CD4-positive, alpha-beta T cell treated with Interleukin-15 for 1 hour (primary cell): Measurements from ENCODE around the gene VPS39.

Source experiments
- DNase-seq: peaks from one replicate; pipeline ENCODE4 v3.0.0-alpha.2; 2020

VPS39 gene

DNA sequence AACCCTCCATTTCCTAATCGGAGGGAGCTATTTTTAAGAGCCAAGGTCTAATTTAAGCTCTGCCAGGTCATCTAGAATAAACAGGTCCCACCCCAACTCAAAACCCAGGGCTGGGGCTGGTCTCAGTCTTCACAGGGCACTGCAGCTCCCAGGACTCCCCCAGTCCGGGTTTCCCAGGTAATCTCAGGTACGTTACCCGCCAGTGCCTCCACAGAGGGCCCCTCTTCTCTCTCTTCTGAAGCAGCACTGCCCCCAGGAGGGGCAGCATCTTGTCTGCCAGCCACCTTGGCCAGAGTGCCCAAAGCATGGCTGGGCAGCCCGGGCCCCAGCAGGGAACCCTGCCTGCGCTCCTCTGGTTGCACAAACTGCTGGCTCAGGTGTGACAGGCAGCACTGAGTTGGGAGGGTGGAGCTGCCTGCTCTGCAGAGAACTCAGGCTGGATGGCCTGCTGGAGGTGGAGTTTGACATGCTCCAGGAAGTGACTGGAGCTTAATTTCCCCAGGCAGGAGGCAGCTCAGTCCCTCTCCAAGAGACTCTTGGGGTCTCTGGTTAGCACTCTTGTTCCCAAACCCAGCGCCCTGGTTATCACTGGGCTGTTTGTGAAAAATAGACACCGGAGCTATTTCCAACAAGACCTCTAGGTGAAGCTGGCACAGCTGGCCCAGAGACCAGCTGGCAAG lies 51.7 kb downstream of the VPS39 start, which contains the start of gene PLA2G4F:
PLA2G4F (minus strand) TSS at position 394 of the 680 bp plus-strand sequence; CDS start at position 307, 87 bp downstream.
- DNase-seq = no peak

DNA sequence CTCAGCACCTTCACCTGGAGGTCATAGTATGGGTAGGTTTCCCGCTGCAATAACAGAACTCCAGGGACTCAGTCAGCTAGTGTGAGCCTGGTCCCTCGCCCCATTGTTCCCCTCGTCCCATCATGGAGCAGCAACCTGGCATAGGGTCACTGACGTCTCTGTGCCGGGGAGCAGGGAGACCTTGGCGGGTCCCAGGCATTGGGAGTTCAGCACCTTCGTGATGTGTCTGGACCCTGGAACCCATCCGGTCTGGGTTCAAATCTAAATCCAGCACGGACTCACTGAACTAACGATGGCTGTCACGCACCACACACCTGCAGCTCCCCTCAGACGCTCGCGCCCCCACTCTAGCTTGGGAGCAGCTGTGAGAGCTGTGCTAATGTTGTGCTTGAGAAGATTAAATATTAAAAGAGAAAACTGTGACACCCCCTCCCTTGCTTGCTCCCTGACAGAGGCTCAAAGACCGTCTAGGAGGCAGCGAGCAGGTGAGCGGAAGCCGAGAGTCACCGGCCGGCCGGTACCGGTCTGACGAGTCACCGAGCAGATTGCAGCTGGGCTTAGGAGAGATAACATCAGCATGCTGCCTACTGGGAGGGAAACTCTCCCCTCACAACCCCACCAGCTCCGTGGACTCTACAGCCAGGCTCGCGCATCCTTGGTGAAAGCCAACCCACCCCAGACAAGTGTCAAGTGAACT lies 52.4 kb downstream of the VPS39 start:
- no peak for DNase-seq

DNA sequence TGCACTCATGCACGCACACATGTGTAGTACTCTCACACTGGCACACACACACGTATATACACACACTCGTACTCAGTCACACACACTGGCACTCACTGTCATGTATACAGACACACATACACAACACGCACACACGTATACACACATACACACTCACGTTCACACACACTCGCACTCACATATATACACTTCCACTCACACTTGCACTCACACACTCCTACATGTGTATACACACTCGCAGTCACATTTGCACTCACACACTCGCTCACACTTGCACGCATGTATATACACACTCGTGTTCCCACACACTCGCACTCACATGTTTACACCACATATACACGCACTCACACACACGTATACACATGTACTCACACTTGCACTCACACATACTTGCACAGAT lies 53.1 kb downstream of the VPS39 start:
- DNase-seq = no peak

DNA sequence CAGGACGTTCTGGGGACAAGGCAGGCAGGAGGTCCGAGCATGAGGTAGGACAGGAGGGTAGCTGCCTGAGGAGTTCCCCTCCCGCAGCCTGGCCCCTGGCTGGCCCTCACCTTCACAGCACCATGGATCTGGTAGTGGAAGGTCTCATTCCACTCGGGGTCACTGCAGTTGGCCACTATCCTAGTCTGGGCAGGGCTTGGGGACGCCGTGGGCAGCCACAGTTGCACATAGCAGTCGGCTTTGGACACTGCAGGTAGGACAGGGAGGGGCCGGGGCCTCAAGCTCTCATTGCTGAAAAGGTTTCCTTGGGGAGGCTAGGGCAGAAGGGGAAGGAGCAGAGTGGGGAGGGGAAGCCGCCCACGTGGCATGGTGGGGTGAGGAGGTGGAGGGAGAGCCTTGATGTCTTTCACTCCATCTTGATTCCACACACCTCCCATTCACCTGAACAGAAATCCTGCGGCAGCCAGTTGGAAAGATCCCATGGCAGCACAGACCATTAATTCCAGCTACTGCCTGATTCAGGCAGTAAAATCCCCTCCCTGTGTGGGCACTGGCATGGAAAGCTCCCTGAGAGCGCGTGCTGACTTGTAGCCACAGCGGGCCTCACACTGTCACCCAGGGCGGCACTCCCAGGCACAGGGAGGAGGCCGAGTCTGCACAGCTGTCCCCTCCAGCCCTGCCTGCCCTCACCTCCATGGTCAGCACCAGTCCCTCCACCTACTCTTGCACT lies 53.7 kb downstream of the VPS39 start:
- DNase-seq = no peak

DNA sequence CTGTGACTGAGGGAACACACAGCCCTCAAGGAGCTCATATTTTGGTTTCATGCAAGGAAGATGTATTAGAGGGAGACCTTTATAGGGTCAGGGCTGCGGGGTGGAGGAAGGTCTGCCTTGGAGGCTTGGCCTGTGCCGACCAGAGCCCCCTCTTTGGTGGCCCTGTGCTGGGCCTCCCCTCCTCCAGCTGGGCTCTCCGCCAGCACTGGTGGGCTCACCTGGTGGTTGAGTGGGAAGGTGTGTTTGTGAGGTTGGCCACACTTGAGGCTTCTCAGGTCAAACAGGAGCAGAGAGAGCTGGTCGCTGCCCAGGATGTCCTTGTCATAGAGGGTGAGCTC lies 54.3 kb downstream of the VPS39 start:
- DNase-seq = no peak

DNA sequence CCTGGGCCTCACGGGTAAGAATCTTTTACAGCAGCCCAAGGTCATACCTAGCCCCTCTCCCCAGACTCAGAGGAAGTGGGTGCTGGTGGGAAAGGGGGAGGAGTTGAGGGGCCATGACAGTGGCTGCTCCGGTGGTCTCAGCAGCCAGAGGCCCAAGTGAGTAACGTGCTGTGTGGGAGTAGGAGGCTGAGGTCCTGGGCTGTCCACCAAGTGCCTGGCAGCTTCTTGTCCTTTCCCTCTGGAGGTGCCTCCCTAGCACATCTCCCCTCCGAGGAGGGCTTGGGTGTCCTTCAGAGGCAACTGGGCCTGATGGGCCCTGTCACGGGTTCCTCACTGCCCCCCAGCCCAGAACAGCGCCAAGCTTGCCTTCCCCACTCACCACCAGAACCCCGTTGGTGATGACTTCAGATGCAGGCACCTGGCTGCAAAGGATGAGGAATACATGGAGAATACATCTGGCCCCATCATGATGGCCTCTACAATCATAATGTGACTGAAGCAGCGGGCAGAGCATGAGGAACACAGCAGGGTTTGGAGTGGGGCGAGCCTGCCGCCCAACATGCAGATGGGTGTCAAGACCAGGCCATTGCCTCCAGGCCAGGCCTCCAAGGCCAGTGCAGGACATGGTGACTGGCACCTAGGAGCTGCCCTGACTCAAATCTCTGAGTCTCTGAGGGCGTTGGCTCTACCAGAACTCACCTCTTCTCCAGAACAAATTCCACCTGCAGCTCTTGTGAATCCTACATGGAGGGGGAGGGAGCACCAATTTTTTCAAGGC lies 55.0 kb downstream of the VPS39 start:
- DNase-seq = no peak

DNA sequence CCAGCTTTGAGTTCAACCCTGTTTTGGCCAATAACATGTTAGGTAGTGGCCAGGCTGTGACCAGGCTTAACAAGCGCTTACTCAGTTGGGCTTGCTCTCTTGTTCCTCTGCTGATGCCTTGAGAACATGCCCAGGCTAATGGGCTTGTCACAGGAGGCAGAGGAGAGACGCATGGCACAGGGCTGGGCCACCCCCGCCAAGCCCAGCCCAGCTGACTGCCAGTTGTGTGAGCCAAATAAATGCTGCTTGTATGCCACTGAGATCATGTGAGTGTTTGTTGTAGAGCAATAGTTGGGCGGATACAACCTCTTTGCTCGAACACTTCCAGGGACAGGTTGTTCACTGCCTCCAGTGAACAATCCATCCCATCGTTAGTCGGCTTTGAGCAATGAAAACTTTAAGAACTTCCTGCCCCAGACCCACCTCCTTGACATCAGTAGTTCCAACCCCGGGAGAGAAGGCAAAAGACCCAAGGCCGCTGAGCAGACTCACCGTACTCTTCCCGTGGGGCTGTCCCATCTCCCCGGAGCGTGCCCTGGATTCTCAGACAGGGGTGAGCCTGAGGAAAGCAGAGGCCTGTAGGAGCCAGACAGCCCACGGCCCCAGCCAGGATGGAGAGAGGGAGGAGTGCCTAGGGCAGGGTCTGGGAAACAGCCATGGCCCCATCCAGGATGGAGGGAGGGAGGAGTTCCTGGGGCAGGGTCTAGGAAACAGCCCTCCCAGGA lies 55.7 kb downstream of the VPS39 start:
- DNase-seq = peak; percentile 30

DNA sequence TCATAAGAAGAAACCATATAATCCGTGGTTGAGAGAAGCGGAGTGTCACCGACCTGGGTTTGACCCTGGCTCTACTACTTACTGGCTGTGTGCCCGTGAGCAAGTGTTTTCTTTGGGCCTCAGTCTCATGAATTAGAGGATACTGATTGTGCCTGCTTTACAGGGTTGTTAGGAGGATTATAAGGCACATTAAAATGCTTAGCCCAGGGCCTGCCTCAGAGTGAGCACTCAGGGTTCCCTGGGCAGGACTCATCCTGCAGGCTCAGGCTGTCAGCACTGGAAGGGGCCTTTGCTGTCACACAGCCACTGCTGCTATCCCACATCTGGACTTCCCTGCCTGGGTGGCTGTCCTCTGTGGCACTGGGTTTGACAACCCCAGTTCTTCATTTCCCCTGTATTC lies 56.4 kb downstream of the VPS39 start:
- no peak for DNase-seq

DNA sequence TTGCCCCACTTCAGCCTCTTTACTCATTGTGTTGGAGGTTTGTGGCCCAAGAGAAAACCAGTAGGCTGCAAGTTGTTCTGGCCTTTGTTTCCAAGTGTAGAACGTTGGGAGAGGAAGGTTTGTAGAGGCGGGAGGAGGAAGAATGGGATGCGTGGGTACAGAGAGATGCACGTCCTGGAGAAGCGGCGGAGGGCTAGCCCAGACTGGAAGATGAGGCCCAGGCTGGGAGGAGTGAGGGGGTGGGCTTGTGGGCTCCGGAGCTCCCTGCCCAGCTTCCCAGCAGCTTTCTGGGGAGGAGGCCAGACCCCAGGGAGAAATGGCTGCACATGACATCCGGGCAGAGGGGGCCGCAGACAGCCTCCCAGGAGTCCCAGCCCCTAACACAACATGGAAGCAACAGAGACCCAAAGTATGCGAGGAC lies 57.0 kb downstream of the VPS39 start:
- no peak for DNase-seq

DNA sequence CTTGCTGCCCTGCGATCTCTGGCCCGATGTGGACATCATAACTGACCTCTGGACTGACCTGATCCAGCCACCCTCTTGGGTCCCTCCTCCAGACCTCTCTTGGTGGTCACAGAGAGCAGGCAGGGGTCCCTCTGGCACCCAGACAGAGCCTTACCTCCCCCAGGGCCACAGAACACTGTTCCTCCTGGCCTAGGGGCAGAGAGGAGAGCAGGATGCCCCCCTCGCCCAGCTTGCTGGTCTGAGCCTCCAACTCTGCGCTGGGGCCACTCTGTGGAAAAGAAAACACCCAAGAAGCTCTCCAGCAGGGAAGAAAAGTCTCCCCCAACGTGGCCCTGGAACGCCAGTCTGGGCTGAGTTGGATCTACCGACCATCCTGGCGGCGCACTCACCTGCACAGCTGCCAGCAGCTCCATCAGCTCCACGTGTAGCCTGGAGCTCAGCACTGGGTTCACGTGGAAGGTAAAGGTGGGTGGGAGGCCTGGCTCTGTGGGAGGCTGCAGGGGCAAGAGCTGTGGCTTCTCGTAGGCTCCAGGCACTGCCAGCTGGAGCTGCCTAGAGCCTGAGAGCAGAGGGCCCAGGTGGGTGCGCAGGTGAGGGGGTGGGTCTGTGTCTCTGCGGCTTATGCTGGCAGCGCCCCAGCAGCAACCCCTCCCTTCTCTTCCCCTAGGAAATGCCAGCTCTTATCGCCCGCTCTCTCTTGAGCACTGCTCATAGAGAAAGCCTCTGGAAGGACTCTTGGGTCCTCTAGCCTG lies 57.7 kb downstream of the VPS39 start:
- DNase-seq = no peak

DNA sequence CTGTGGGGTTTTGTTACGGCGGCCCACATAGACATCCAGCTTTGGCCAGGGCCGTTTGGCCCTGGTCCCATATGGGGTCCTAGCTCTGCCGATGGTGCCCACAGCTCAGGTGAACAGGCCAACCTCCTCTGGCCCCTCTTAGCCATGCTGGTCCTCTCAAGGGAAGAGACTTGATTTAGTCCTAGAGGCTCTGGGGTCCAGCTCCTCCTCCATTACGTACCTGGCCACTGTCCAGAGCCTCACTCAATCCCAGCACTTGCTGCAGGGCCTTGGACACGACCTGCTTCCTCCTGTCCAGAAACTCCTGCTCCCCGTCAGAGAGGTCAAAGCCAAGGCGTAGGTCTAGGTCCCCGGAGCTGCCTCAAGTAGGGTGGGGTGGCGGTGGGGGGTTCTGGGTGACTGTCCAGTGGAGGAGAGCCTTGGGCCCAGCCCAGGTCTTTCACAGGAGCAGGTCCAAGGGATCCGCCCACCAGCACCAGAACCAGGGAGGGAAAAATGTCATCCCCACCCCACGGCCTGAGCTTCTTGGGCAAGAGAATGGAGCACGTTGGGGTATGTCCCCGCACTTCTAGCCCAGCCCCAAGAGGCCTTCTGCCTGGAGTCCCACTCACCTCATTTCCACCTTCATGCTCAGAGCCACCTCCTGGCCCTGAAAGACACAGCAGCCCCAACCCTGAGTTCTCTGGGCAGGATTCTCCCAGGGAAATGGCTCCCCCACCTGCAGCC lies 58.4 kb downstream of the VPS39 start:
- no peak for DNase-seq

DNA sequence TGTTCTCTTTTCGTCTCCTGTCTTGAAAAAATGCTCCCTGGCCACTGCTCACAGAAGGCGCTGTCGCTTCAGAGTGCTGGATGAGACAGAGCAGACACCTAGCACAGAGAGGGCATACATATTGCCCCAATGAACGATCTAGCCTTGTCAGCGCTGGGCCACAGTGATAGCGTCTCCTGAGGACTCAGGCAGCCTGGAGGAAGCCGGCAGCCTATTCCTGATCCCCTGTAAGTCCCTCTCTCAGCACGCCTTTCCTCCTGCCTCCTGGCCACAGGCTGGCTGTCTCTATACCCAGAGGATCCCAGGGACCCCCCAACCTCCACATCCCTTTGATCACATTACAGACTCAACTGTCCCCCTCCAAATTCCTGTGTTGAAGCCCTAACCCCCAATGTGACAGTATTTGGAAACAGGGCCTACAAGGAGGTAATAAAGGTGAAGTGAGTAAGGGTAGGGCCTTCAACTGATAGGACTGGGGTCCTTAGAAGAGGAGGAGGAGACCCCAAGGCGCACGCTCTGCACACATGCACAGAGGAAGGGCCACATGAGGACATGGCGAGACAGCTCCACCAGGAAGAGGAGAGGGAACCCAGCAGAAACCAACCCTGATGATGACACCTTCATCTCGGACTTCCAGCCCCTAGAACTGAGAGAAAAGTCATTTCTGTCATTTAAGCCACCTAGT lies 59.2 kb downstream of the VPS39 start:
- DNase-seq = no peak

DNA sequence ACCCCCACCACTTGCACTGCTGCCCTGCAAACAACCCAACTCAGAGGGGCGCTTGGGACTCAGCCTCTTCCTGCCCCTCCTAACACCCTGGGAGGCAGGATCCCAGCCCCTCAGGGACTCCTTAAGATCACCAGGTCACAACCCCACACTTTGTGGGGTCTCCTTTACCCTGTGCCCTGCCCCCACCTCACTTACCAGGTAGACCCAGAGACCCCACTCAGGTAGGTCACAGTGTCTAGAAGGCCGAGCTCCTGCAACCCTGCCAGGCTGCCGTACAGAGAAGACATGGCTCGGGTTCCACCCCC lies 60.7 kb downstream of the VPS39 start:
- no peak for DNase-seq

DNA sequence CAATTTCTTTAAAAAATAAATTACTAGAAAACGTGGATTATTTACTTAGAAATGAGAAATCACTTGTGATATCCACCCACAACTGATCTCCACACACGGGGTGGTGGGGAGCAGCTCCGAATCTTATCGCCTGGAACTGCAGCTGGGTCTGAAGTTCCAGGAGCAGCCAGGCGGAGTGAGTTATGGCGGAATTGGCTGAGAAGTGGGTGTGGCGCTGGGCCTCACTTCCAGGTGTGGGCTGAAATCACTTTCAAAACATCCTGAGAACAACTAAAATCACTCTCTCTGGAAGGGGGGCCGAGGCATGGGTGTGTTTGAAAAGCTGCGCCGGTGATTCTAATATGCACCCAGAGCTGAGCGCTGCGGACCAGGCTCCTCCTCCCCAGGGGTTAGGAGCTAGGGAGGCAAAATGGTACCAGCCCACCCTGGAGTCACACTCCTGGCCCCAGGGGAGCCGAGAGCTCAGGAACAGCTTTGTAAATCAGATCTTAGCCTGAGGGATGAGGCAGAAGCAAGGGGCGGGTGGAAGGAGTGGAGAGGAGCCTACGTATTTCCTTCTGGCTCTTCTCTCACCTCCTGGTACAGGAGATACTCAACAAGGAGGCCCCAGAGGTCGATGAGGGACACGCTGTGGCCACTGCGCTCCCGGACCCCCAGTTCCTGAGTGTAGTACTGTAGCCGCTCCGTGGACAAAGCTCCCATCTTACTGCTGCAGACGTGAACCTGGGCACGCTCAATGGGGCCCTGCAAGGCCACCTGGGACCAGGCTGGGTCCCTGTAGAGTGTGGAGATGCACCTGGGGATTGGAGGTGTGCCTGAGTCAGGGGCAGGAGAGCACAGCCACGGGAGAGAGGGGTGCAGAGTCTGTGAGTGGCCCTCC lies 61.3 kb downstream of the VPS39 start:
- no peak for DNase-seq

DNA sequence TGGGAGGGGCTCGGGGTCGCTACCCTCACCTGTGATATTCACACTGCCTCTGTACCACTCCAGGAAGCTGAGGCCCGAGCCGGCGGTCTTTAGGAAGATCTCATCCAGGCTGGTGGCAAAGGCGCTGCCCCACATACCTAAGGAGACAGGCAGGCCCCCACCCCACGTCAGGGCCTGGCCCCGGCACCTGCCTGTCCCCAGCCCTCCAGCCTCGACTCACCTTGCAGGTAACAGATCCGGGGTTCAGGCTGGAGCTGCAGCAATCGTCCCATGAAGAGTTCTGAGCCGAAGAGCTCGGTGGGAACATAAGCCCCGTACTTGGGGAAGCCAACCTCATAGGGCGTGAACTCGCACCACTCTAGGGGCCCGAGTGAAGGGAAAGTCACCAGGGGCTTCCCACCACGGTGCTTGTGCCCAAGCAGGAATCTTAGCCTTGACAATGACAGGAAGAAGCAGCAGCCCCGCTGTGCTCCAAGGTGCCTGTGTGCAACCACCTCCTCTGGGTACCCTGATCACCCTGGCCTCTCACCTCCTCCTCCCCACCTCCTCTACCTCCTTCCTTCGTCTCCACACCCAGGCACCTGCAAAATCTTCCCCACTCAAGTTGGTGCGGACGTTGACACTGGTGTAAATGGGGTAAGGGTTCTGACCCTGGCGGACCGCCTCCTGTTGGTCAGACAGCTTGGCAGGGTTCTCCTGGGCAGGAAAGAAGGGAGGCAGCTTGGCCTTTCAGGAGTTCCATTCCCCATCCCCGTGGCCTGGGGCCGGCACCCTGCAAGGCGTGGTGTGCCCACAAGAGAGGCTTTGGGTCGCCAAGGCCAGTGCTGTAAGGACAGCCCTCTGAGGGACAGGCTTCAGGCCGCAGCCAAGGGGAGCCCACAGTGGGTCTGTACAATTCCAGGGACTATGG lies 62.3 kb downstream of the VPS39 start:
- no peak for DNase-seq

DNA sequence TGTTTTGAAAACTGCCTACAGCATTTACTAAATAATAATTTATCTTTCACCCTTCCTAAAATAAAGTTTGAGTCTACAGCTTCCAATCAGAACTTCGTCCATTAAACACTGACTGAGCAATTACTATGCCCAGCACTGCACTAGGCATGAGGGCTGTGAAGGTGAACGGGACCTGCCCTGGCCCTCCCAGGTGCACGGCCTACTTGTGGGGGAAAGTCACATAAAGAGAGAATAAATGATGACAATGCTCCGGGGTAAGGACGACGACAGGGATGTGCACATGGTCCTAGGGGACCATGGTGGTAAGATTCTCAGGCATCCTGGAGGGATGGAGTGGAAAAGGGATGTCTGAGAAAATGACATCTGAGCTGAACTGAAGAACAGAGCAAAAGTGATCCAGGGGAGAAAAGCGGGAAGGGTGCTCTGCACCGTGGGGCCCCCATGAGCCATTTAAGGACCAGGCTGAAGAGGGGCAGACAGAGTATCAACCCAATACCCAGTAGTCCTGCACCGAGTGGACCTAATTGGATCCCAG lies 63.2 kb downstream of the VPS39 start:
- no peak for DNase-seq

DNA sequence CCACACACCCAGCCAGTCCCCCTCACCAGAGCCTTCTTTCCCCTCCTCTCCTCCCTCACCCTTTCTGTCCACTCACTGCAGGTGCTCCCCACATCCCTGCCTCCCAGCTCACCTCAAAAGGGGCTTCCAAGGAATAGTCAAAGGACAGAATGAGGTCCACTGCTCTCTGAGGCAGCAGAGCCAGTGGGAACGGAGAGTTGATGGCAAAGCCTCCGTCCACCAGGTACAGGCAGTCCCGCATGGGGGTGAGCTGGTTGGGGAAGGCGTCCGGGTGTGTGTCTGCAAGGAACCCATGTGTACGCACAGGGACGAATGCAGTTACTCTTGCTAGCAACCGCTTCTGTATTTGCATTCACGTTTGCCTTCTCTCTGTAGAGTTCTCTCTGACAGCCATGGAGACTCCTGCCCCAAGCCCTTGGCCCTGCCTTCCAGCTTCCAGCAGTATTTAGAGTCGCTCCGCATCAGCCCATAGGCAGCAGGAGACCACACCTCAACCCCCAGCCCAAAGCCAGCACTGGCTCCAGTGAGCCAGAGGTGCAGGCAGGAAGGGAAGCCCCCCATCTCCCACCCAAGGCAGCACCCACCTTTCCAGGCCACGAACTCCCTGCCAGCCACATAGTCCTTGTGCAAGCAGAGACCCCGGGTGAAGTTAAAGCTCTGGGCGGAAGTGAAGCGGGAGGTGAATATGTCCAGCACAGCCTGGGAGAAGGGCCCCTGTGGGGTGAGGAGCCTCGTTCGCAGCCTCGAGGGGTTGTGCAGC lies 64.1 kb downstream of the VPS39 start:
- no peak for DNase-seq
